A549 (cell line): ENCODE measurements around the gene CCDC74B. TPM values are rescaled to one million over a fixed set of nuclear protein-coding genes. Genes with fewer than 3 reads are reported as not detected.
"Not testable (repeated sequence)": the region's sequence is repeated elsewhere in the genome, so short reads cannot be mapped to it uniquely, and the experiment has no call there.

Experiments
- ATAC-seq, 2 experiments: fragments of 200-7000 bp in 1 of 2; fragments of >200 bp in 1 of 2; cut with Nextera tagmentation in 1 of 2; cut with Tn5 transposase in 1 of 2; 3 replicates each; pipeline versions ENCODE4 v1.8.0 to v1.9.1; 2018 to 2020; ENCODE audit warnings: mild to moderate bottlenecking in 1 of 2, moderate library complexity in 1 of 2
- CTCF ChIA-PET: fragments of 300-600 bp; sonication (Branson Sonifier 250); formaldehyde crosslinking; extraction: SDS; loops from one replicate; lab custom pipeline; 2021; ENCODE audit warnings: antibody characterized with exemption, inconsistent platforms; lab: Yijun Ruan, JAX
- POLR2A ChIA-PET: fragments of 350-600 bp; formaldehyde crosslinking; extraction: SDS; loops from one replicate; lab custom pipeline; 2021; ENCODE audit warnings: antibody characterized with exemption, inconsistent platforms; lab: Yijun Ruan, JAX
- DNase-seq, 2 experiments: peaks; one replicate each; pipeline versions ENCODE4 v3.0.0 to v3.0.0-alpha.2; 2011 to 2016; ENCODE audit warnings: low read depth in 1 of 2, low spot score in 1 of 2
- FAIRE-seq: peaks from 2 replicates; lab custom pipeline; 2011; peaks lifted over from hg19 to GRCh38; lab: Jason Lieb, UNC
- H3K27ac ChIP-seq, 2 experiments: fragments of >200 bp; sonication (Bioruptor Twin); formaldehyde crosslinking; 3 replicates each; pipeline ENCODE4 v1.5.1; 2016 to 2017
- H3K4me1 ChIP-seq: fragments of >200 bp; sonication (Bioruptor Twin); formaldehyde crosslinking; 3 replicates; pipeline ENCODE4 v1.6.1; 2016
- H3K4me2 ChIP-seq: fragments of >200 bp; sonication (Bioruptor Twin); formaldehyde crosslinking; 3 replicates; pipeline ENCODE4 v1.6.1; 2016
- H3K4me3 ChIP-seq: fragments of >200 bp; sonication (Bioruptor Twin); formaldehyde crosslinking; 3 replicates; pipeline ENCODE4 v1.5.1; 2016
- H3K9me3 ChIP-seq: fragments of >200 bp; sonication (Bioruptor Twin); formaldehyde crosslinking; 3 replicates; pipeline ENCODE4 v1.6.1; 2016
- CEBPB ChIP-seq, 2 experiments: fragments of >200 bp in 1 of 2; sonication (Bioruptor Twin) in 1 of 2; formaldehyde crosslinking in 1 of 2; IDR thresholded peaks; 2 replicates each; pipeline ENCODE4 v1.6.1; 2012 to 2016
- CHD2 ChIP-seq: fragments of 150-350 bp; IDR thresholded peaks from 2 replicates; pipeline ENCODE4 v1.6.1; 2014; ENCODE audit warnings: low read length; ENCODE audit not compliant: partially characterized antibody
- EP300 ChIP-seq, 2 experiments: fragments of >200 bp; sonication (Bioruptor Twin); formaldehyde crosslinking; IDR thresholded peaks; 2 replicates in 1 of 2; 3 replicates in 1 of 2; pipeline ENCODE4 v1.6.1; 2016 to 2017
- HDAC2 ChIP-seq: fragments of 200-600 bp; sonication (generic); IDR thresholded peaks from 2 replicates; pipeline ENCODE4 v1.6.1; 2016
- HEYL ChIP-seq: fragments of 250-450 bp; sonication (Bioruptor Pico); IDR thresholded peaks from 2 replicates; pipeline ENCODE4 v1.8.0; 2021; ENCODE audit warnings: mild to moderate bottlenecking, moderate library complexity
- HOXB13 ChIP-seq: fragments of 250-450 bp; sonication (Bioruptor Pico); IDR thresholded peaks from 2 replicates; pipeline ENCODE4 v1.5.0; 2020; ENCODE audit warnings: low read depth, mild to moderate bottlenecking, moderate library complexity
- HOXB5 ChIP-seq: fragments of 250-450 bp; sonication (Bioruptor Pico); IDR thresholded peaks from 2 replicates; pipeline ENCODE4 v1.5.0; 2020; ENCODE audit warnings: mild to moderate bottlenecking, moderate library complexity
- KDM5A ChIP-seq: fragments of 200-600 bp; sonication (generic); IDR thresholded peaks from 2 replicates; pipeline ENCODE4 v1.6.1; 2016; ENCODE audit warnings: antibody characterized with exemption, mild to moderate bottlenecking
- MAFK ChIP-seq: fragments of 450-650 bp; IDR thresholded peaks from 2 replicates; pipeline ENCODE4 v1.6.1; 2014; ENCODE audit not compliant: partially characterized antibody
- MAZ ChIP-seq: fragments of 150-350 bp; IDR thresholded peaks from 2 replicates; pipeline ENCODE4 v1.6.1; 2014; ENCODE audit warnings: antibody characterized with exemption, low read depth, low read length, borderline replicate concordance
- NPAS2 ChIP-seq: fragments of 250-450 bp; sonication (Bioruptor Pico); IDR thresholded peaks from 2 replicates; pipeline ENCODE4 v1.8.0; 2022; ENCODE audit warnings: mild to moderate bottlenecking, moderate library complexity, borderline replicate concordance
- PHF8 ChIP-seq: fragments of 200-600 bp; sonication (generic); IDR thresholded peaks from 2 replicates; pipeline ENCODE4 v1.6.1; 2016; ENCODE audit warnings: low read depth, mild to moderate bottlenecking, antibody characterized with exemption, moderate library complexity, borderline replicate concordance
- RAD21 ChIP-seq, 2 experiments: fragments of >200 bp in 1 of 2; sonication (Bioruptor Twin) in 1 of 2; formaldehyde crosslinking in 1 of 2; IDR thresholded peaks in 1 of 2; conservative IDR thresholded peaks in 1 of 2; 2 replicates in 1 of 2; 3 replicates in 1 of 2; pipeline ENCODE4 v1.6.1; 2012 to 2018; ENCODE audit warnings: inconsistent platforms in 1 of 2
- RCOR1 ChIP-seq: fragments of 150-350 bp; IDR thresholded peaks from 2 replicates; pipeline ENCODE4 v1.6.1; 2014; ENCODE audit warnings: antibody characterized with exemption, low read length, low read depth
- SMC3 ChIP-seq: fragments of >200 bp; sonication (Bioruptor Twin); formaldehyde crosslinking; IDR thresholded peaks from 3 replicates; pipeline ENCODE4 v1.6.1; 2018; ENCODE audit warnings: inconsistent platforms
- ZC3H11A ChIP-seq: fragments of 450-650 bp; IDR thresholded peaks from 2 replicates; pipeline ENCODE4 v1.6.1; 2014; ENCODE audit warnings: antibody characterized with exemption, mild to moderate bottlenecking
- ZSCAN20 ChIP-seq: fragments of 250-450 bp; sonication (Bioruptor Pico); IDR thresholded peaks from 2 replicates; pipeline ENCODE4 v1.8.0; 2022; ENCODE audit warnings: mild to moderate bottlenecking, moderate library complexity
- WGBS: methylation state at CpG from one replicate; pipeline ENCODE4 v1.1.6; 2017; ENCODE audit errors: missing lambda C conversion rate; 5-methylcytosine and 5-hydroxymethylcytosine counted together
- polyA plus RNA-seq, 4 experiments: library from polyadenylated mRNA; depleted of rRNA in 3 of 4; stranded (reverse); fragments of >200 nt; fragmentation: RNase III in 1 of 4; extraction: RNeasy Plus Mini Kit Qiagen cat#74134 plus additional on column Dnase treatment in 1 of 4; gene quantifications; 2 replicates in 3 of 4; 3 replicates in 1 of 4; pipeline ENCODE4 v1.2.3, GENCODE V29; 2011 to 2017
- TF ChIP-seq, protein P1 (sequence below): fragments of 250-450 bp; sonication (Bioruptor Pico); IDR thresholded peaks from 2 replicates; pipeline ENCODE4 v1.5.0; 2020; ENCODE audit warnings: low read depth, mild to moderate bottlenecking, moderate library complexity
- TF ChIP-seq, protein P2 (sequence below): fragments of 250-450 bp; sonication (Bioruptor Pico); IDR thresholded peaks from 2 replicates; pipeline ENCODE4 v1.5.0; 2021; ENCODE audit warnings: mild to moderate bottlenecking, moderate library complexity, borderline replicate concordance

Gene CCDC74B
- polyA plus RNA-seq, 2 of the 4 experiments (the other 2 are of a cell fraction), result 5.2 to 5.4 TPM

DNA sequence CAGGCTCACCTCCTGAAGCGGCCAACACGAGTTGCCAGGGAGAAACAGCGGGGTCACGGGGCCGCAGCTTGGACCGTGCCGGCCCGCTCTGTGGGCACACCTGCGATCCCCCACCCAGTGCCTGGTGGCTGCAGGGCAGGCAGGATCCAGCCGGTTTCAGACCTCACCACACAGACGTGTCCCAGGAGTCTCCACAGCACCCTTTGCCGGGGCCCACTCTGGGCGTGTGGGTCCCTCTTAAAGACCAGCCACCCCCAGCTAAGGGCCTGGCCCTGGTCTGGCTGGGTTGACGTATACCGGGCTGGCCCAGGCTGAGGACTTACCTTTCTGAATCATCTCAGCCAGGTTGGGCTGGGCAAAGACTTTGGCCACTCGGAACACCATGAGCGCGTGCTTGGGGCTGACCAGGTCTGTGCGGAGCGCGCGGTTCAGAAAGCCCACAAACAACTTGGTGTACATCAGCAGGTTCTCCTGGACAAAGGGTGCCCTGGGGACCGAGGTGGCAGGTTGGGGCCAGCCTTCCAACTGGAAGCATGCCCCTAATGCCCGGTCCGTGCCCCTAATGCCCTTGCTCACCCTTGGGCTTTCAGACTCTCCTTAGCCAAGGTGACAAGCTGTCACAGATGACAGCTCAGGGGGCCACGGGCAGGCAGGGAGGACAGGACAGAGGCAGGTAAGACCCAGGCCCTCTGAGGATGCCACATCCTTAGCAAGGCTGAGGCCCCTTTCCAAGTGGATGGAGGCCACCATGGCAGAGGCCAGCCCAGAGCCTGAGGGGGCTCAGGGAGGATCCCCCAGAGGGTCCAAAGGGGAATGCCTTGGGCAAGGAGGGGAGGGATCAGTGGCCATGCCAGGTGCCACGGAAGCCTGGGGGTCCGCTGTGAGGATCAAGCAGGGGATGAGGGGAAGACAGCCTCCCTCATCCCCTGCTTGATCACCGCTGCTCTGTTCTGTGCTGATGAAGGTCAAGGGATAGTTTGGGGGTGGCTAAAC lies 10.2 kb upstream of the CCDC74B start:
- Histone ChIP-seq H3K4me1 (no peaks in the 10 kb centered on the region), H3K4me2 (no peak overlapping the region), H3K27ac (no peak overlapping the region), H3K9me3 (no peaks in the 10 kb centered on the region), H3K4me3 (no peak overlapping the region)
- ATAC-seq (no peak), DNase-seq (no peak), FAIRE-seq (no peak)
- 98% methylated on average over 27 of the region's 29 CpGs for whole genome bisulfite sequencing
- TF ChIP-seq, protein P1, sequence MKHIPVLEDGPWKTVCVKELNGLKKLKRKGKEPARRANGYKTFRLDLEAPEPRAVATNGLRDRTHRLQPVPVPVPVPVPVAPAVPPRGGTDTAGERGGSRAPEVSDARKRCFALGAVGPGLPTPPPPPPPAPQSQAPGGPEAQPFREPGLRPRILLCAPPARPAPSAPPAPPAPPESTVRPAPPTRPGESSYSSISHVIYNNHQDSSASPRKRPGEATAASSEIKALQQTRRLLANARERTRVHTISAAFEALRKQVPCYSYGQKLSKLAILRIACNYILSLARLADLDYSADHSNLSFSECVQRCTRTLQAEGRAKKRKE (CRISPR knock-in tag), result no peak
- TF ChIP-seq NPAS2 (CRISPR knock-in tag) (no peak), HDAC2 (no peak), SMC3 (no peak), ZC3H11A (no peak), HEYL (CRISPR knock-in tag) (no peak), EP300 (IDR thresholded peaks at IDR 0.05) (no peak), MAZ (no peak), KDM5A (no peak), HOXB13 (CRISPR knock-in tag) (no peak), PHF8 (no peak), ZSCAN20 (CRISPR knock-in tag) (no peak), RCOR1 (no peak), CHD2 (no peak), MAFK (no peak), CEBPB (IDR thresholded peaks at IDR 0.05) (no peak), HOXB5 (CRISPR knock-in tag) (no peak), RAD21 (conservative IDR thresholded peaks at IDR 0.05 in 1 of 2, IDR thresholded peaks at IDR 0.05 in 1 of 2) (no peak)
- TF ChIP-seq, protein P2, sequence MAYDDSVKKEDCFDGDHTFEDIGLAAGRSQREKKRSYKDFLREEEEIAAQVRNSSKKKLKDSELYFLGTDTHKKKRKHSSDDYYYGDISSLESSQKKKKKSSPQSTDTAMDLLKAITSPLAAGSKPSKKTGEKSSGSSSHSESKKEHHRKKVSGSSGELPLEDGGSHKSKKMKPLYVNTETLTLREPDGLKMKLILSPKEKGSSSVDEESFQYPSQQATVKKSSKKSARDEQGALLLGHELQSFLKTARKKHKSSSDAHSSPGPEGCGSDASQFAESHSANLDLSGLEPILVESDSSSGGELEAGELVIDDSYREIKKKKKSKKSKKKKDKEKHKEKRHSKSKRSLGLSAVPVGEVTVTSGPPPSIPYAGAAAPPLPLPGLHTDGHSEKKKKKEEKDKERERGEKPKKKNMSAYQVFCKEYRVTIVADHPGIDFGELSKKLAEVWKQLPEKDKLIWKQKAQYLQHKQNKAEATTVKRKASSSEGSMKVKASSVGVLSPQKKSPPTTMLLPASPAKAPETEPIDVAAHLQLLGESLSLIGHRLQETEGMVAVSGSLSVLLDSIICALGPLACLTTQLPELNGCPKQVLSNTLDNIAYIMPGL, result no peak
- ChIA-PET POLR2A (no interaction called here), CTCF (interaction anchor here (0.6 to 1.4 kb wide), 6 partner anchors 26 to 187 kb away, joined by 3 to 15 read pairs (median 4); partner anchors contain the start of genes IMP4 and SMPD4)

- H3K4me2 ChIP-seq, POLR2A ChIA-PET, H3K4me3 ChIP-seq, CTCF ChIA-PET, ATAC-seq, DNase-seq, H3K27ac ChIP-seq, FAIRE-seq, H3K4me1 ChIP-seq, H3K9me3 ChIP-seq: not testable (repeated sequence)
- 95% methylated on average over 7 of the region's 8 CpGs for WGBS
Observed at GRCh38 chr2:130154423-130154770, 9.5 kb upstream of the CCDC74B start.

GRCh38 chr2:130153721-130154422 lies 9.0 kb upstream of the CCDC74B start:
- ATAC-seq, POLR2A ChIA-PET, H3K27ac ChIP-seq, H3K9me3 ChIP-seq, FAIRE-seq, H3K4me1 ChIP-seq, H3K4me2 ChIP-seq, CTCF ChIA-PET, DNase-seq, H3K4me3 ChIP-seq: not testable (repeated sequence)
- WGBS, result 95% methylated on average over 18 of the region's 23 CpGs
